Measurements from ENCODE around the gene TRIM37.

DNA sequence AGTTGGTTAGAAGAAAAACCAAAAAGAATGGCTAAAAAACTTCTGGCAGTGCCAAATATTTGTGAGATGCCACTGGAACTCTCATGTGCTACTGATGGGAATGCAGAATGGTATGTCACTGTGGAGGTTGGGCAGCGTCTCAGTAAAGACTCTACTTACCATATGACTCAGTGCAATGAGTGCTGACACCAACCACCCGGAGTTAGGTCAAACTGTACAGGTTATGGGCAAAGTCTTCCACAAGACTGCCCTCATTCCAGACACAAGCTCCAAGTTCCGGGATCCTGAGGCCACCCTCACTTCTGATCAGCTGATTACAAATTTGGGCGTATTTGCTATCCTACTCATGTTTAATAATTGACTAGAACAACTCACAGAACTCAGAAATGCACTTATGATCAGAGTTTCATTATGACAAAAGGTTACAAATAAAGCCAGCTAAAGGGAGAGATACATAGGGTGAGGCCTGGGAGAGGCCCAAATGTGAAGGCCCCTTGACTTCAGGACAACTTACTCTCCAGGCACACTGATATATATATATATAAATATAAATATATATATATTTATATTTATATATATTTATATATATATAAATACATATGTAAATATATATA is 114.9 kb downstream of the TRIM37 start:
- TF ChIP-seq, protein P1, sequence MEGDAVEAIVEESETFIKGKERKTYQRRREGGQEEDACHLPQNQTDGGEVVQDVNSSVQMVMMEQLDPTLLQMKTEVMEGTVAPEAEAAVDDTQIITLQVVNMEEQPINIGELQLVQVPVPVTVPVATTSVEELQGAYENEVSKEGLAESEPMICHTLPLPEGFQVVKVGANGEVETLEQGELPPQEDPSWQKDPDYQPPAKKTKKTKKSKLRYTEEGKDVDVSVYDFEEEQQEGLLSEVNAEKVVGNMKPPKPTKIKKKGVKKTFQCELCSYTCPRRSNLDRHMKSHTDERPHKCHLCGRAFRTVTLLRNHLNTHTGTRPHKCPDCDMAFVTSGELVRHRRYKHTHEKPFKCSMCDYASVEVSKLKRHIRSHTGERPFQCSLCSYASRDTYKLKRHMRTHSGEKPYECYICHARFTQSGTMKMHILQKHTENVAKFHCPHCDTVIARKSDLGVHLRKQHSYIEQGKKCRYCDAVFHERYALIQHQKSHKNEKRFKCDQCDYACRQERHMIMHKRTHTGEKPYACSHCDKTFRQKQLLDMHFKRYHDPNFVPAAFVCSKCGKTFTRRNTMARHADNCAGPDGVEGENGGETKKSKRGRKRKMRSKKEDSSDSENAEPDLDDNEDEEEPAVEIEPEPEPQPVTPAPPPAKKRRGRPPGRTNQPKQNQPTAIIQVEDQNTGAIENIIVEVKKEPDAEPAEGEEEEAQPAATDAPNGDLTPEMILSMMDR (IDR thresholded peaks at IDR 0.05; ENCODE audit: low read length), result no peak
- TF ChIP-seq EZH2 (optimal IDR thresholded peaks at IDR 0.05; ENCODE audit: low read depth, low read length), result no peak
- TF ChIP-seq EZH2phosphoT487 (IDR thresholded peaks at IDR 0.05; ENCODE audit: low read length), result no peak

All from MM.1S (cell line).